ENCODE measurements around the gene SPDYC. TPM values are rescaled to one million over a fixed set of nuclear protein-coding genes. Genes with fewer than 3 reads are reported as not detected.

SPDYC gene
- total RNA-seq, 1 donor from 2014 or later, result not detected

DNA sequence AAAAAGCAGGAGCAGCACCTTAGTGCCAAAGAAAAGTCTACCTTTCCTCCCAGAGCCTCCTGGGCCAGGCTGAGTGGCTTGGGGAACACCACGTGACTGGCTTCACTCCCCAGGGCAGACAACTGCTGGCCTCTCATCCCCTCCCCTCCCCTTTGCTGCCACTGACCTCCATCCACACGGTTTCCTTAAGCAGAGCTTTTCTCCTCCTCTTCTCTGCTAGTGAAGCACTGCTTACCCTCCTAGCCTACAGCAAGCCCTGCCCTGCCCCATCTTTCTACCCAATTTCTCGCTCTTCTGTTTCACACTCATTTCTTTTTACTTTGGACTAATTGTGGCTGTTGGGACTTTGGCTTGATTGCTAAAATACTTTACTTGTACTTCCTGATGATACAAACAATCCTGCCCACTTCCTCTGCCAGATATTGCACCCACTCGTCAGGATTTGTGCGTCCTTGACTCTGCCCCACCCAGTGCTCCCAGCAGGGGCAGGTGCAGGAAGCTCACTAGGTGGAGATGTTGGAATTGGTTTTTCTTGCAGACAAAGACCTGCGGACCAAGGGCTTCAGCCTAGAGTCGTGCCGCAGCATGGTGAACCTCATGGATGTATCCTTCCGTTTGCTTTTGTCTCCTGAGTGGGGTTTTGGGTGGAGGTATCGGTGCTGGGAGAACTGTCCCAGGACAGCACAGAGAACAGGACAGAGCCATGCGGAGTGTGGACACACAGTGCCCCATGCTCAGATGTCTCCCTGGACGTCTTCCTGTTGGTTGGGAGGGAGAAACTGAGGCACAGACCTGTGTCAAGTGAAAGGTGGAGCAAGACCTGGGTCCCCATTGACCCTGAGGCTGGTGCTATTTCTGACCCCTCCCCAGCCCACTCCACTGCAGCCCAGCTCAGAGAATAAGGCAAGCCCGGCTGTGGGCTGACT, 39.0 kb downstream of the SPDYC start:
- Mint-ChIP-seq H3K27me3 (no peaks in the 10 kb centered on the region), H3K4me1 (ENCODE audit: low read depth) (peaks cover 8% of the 10 kb centered on the region), H3K27ac (peak overlapping the region; percentile 49), H3K36me3 (ENCODE audit: insufficient read depth) (peaks cover 19% of the 10 kb centered on the region), H3K9me3 (ENCODE audit: low read depth) (no peaks in the 10 kb centered on the region), H3K4me3 (ENCODE audit: low read depth) (no peak overlapping the region)
- TF ChIP-seq, protein P1, sequence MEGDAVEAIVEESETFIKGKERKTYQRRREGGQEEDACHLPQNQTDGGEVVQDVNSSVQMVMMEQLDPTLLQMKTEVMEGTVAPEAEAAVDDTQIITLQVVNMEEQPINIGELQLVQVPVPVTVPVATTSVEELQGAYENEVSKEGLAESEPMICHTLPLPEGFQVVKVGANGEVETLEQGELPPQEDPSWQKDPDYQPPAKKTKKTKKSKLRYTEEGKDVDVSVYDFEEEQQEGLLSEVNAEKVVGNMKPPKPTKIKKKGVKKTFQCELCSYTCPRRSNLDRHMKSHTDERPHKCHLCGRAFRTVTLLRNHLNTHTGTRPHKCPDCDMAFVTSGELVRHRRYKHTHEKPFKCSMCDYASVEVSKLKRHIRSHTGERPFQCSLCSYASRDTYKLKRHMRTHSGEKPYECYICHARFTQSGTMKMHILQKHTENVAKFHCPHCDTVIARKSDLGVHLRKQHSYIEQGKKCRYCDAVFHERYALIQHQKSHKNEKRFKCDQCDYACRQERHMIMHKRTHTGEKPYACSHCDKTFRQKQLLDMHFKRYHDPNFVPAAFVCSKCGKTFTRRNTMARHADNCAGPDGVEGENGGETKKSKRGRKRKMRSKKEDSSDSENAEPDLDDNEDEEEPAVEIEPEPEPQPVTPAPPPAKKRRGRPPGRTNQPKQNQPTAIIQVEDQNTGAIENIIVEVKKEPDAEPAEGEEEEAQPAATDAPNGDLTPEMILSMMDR (IDR thresholded peaks at IDR 0.05; ENCODE audit: unreplicated experiment), result no peak
- no peak for DNase-seq (ENCODE audit: low spot score, unreplicated experiment)

- Mint-ChIP-seq H3K4me1 (ENCODE audit: low read depth) (peaks cover 8% of the 10 kb centered on the region), H3K36me3 (ENCODE audit: insufficient read depth) (peaks cover 14% of the 10 kb centered on the region), H3K4me3 (ENCODE audit: low read depth) (no peak overlapping the region), H3K27me3 (no peaks in the 10 kb centered on the region), H3K27ac (no peak overlapping the region), H3K9me3 (ENCODE audit: low read depth) (no peaks in the 10 kb centered on the region)
- DNase-seq (ENCODE audit: low spot score, unreplicated experiment), result no peak
- TF ChIP-seq, protein P1 (IDR thresholded peaks at IDR 0.05; ENCODE audit: unreplicated experiment), result no peak
Measured at GRCh38 chr11:65209711-65210360, 39.8 kb downstream of the SPDYC start.

- Mint-ChIP-seq H3K27me3 (no peaks in the 10 kb centered on the region), H3K27ac (no peak overlapping the region), H3K4me3 (ENCODE audit: low read depth) (no peak overlapping the region), H3K4me1 (ENCODE audit: low read depth) (peaks cover 8% of the 10 kb centered on the region), H3K9me3 (ENCODE audit: low read depth) (no peaks in the 10 kb centered on the region), H3K36me3 (ENCODE audit: insufficient read depth) (peaks cover 14% of the 10 kb centered on the region)
- DNase-seq (ENCODE audit: low spot score, unreplicated experiment), result no peak
- TF ChIP-seq, protein P1 (IDR thresholded peaks at IDR 0.05; ENCODE audit: unreplicated experiment), result no peak
Measured at GRCh38 chr11:65210361-65210731, 40.3 kb downstream of the SPDYC start.

- Mint-ChIP-seq H3K4me1 (ENCODE audit: low read depth) (peaks cover 8% of the 10 kb centered on the region), H3K27ac (no peak overlapping the region), H3K4me3 (ENCODE audit: low read depth) (no peak overlapping the region), H3K27me3 (no peaks in the 10 kb centered on the region), H3K36me3 (ENCODE audit: insufficient read depth) (peaks cover 12% of the 10 kb centered on the region), H3K9me3 (ENCODE audit: low read depth) (no peaks in the 10 kb centered on the region)
- no peak for DNase-seq (ENCODE audit: low spot score, unreplicated experiment)
- TF ChIP-seq, protein P1 (IDR thresholded peaks at IDR 0.05; ENCODE audit: unreplicated experiment), result no peak
Measured at GRCh38 chr11:65210748-65211147, 40.7 kb downstream of the SPDYC start.

DNA sequence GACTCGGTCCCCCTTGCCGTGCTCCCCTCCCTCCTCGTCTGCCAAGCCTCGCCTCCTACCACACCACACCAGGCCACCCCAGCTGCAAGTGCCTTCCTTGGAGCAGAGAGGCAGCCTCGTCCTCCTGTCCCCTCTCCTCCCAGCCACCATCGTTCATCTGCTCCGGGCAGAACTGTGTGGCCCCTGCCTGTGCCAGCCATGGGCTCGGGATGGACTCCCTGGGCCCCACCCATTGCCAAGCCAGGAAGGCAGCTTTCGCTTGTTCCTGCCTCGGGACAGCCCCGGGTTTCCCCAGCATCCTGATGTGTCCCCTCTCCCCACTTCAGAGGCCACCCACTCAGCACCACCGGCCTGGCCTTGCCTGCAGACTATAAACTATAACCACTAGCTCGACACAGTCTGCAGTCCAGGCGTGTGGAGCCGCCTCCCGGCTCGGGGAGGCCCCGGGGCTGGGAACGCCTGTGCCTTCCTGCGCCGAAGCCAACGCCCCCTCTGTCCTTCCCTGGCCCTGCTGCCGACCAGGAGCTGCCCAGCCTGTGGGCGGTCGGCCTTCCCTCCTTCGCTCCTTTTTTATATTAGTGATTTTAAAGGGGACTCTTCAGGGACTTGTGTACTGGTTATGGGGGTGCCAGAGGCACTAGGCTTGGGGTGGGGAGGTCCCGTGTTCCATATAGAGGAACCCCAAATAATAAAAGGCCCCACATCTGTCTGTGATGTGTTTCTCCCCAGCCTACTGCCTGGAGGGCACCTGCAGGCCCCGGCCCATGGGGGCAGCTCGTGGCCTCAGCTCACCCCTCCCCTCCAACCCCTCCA, 41.5 kb downstream of the SPDYC start:
- Mint-ChIP-seq H3K27me3 (no peaks in the 10 kb centered on the region), H3K27ac (no peak overlapping the region), H3K36me3 (ENCODE audit: insufficient read depth) (peaks cover 11% of the 10 kb centered on the region), H3K9me3 (ENCODE audit: low read depth) (no peaks in the 10 kb centered on the region), H3K4me1 (ENCODE audit: low read depth) (peaks cover 8% of the 10 kb centered on the region), H3K4me3 (ENCODE audit: low read depth) (no peak overlapping the region)
- TF ChIP-seq, protein P1 (IDR thresholded peaks at IDR 0.05; ENCODE audit: unreplicated experiment), result no peak
- DNase-seq (ENCODE audit: low spot score, unreplicated experiment), result no peak

Data from progenitor cell of endocrine pancreas (in vitro differentiated cells).